Limb (tissue), 2 donors: Measurements from ENCODE around the gene NFYC.
A peak's percentile ranks its signal among the peaks of the same experiment; 100 is the strongest.

Source experiments
- DNase-seq, 2 donors: peaks; one replicate each; pipeline ENCODE4 v3.0.0-alpha.2; 2016; ENCODE audit errors: extremely low spot score in 2 of 2

Gene NFYC

DNA sequence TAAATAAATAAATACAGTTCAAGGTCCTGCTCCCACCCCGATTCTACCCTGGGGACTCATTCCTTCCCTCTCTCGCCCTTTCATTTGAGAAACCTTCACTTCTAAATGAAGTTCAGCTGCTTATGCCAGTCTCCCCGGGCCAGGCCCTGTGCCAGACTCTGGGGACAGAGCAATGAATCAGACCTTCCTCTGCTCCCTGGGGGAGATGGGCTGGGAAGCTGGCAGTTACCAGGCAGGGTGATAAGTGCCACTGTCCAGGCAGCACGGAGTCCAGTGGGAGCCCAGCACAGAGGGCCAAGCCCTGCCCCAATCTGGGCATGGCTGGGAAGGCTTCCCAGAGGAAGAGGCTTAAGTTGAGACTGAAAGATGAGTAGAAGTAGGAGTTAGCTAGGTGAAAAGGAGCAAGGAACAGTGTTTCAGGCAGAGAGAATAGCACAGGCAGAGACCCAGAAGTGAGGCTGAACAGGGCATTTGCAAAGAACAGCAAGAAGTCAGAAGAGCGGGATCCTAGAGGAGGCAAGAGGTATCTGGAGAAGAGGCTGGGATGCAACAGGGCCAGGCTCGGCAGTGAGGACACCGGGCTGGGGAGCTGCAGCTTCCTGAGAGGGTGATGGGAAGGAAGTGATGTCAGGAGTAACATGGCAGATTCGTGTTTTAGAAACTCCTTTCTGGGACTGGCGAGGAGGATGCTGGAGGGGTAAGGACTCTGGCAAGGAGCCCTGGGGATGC lies 105.6 kb downstream of the NFYC start:
- no peak for DNase-seq

DNA sequence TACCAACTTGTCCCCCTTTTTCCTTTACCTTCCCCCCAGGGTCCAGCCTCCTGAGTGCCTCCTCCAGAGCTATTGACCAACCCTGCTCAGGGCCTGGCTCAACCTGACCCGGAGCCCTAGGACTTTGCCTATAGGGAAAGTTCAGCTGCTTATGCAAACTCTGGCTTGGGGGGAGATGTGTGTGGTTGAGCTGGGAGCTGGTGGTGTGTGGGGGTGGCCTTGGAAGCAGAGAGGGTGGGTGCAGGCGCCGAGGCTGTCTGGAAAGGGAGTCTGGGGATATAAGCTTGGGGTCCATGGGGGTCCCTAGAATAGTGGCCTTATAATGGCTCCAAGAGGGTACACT lies 106.1 kb downstream of the NFYC start:
- DNase-seq, result no peak

- DNase-seq, result no peak
Observed at GRCh38 chr1:40798366-40799281, 107.1 kb downstream of the NFYC start.

GRCh38 chr1:40799351-40799867 lies 107.9 kb downstream of the NFYC start:
- DNase-seq, result peak in 1 of 2 donors; percentile 63

- DNase-seq, result no peak
Observed at GRCh38 chr1:40801742-40802077, 110.2 kb downstream of the NFYC start.

- peak; percentile 75 to 84 for DNase-seq
Observed at GRCh38 chr1:40802078-40802741, 110.7 kb downstream of the NFYC start.

- DNase-seq, result no peak
Observed at GRCh38 chr1:40802742-40803113, 111.2 kb downstream of the NFYC start.

DNA sequence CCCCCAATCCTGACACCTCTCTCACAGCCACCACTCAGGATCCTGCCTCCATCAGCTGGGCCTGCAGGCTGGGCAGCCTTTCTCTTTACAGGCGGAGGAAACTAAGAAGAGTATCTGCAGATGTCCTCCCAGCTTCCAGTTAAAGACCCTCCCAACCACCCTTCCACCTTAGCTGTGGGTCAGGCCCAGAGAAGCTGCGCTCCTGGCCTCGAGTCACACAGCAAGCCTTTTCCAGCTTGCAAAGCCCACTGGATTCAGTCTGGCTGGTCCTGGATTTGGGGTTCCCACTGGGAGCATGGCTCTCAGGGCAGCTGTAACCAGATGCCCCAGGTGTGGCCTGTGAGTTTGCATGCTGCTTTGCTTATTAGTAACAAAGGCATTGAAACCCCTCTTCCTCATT lies 111.9 kb downstream of the NFYC start:
- no peak for DNase-seq

DNA sequence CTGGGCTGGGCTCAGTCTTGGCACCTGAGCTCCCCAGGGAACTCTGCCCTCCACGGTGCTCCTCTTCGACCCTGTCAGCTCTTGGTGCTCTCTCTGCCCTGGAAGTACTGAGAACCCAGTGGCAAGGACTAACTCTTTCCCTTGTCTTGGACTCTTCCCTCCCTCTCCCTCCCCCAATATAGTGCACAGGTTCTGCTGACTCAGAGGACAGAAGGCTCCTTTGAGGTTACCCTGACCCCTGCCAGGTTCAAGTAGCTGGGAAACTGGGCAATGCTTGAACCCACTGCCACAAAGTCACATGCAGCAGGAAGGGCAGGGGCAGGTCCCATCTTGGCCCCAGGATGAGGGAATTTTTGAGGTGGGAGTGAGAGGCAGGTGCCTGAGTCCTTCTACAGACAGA lies 112.4 kb downstream of the NFYC start:
- no peak for DNase-seq

- no peak for DNase-seq
Observed at GRCh38 chr1:40806240-40806639, 114.7 kb downstream of the NFYC start.

DNA sequence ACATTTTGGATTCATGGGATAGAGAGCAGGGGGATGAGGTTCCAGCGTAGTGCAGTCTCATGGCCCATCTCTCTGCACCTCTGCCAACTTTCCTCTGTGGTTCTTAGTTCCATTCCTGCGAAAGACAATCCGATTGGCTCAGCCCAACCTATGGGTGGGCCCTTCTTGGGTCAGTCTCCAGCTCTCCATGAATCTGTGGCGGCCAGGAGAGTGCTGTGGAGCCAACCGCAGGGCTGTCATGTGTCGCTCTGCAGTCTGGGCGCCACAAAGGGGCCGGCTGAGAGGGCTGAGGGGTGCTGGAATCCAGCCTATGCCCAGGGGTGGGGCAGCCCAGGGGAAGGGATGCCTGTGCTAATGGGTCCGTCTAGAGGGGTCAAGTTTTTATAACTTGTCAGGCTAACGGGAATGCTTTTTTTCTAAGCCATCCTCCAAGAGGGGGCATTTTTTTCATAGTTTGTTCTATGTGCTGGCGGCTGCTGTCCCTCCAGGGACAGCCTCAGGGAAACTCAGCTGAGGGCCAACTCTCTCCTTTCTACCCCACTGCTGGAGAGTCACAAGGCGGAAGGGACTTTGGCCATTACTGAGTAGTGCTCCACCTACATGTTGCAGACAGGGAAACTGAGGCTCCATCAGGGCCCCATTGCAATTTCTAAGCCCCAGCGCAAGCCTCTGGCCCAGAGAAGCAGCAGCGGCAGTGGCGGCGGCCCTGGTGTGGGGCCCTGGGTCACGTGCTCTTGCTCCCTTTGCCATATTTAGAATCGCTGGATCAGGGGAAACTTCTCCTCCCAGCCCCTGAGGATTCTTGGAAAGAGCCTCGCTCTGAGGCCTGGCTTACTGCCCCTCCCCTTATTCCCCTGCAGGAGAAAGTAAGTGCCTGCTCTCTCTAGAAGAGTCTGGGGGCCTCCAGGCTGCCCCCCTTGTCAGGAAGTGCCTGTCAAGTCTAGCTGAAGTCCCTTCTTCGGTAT lies 115.5 kb downstream of the NFYC start:
- DNase-seq, result peak in 1 of 2 donors; percentile 57

- no peak for DNase-seq
Observed at GRCh38 chr1:40808002-40808401, 116.5 kb downstream of the NFYC start.

DNA sequence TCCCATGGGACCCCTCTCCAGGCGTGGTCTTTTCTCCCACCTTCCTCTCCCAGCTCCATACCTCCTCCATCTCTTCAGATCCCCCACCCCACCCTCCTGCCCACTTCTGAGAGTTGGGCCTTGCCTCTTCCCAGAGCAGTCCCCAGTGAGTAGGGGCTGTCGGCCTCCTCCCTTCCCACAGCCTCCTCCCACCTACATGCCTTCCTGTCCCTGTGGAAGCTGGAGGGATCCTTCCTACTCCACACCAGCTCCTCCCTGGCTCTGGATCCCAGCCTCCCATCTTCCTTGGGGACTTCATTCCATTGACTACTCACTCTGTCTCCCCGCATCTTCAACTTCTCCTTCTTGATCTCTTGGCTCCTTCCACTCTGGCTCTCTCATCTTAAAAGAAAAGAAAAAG lies 116.9 kb downstream of the NFYC start:
- DNase-seq, result no peak

- no peak for DNase-seq
Observed at GRCh38 chr1:40808909-40809308, 117.4 kb downstream of the NFYC start.

DNA sequence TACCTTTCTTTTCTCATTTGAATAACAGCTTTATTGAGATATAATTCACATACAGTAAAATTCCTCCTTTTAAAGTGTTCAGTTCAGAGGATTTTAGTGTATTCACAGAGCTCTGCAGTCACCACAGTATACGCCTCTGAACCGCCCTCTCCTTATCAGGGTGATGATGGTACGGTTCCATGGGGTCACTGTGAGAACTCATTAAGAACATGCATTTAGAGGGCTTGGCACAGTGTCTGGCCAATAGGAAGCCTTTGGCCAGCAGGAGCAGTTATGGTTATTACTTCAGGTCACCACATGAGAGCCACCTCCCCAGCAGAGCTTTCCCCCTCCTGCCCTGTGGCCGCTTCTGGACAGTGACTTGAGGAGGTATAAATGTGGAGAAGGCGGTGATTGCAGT lies 119.4 kb downstream of the NFYC start:
- DNase-seq, result no peak

DNA sequence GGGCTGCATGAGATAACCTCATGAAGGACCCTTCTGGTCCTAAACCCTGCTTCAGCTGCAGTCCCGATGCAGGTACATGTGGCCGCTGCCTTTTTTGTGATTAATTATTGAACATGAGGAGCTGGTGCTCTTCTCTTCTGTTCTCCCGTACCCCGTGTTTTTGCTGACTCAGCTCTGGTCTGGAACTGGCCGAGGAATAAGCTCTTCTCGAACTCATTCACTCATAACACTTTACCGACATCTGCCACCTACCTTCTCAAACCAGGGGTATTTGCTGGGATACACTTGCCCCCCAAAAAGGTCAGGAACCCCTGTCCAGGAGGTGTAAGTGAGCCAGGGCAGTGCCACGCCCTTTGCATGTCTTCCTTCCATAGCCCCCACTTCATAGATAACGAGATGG lies 123.9 kb downstream of the NFYC start:
- no peak for DNase-seq

GRCh38 chr1:40817791-40818263 lies 126.3 kb downstream of the NFYC start:
- no peak for DNase-seq

GRCh38 chr1:40818264-40818961 lies 126.9 kb downstream of the NFYC start:
- peak; percentile 24 to 71 for DNase-seq

- DNase-seq, result no peak
Observed at GRCh38 chr1:40819101-40819500, 127.6 kb downstream of the NFYC start.

DNA sequence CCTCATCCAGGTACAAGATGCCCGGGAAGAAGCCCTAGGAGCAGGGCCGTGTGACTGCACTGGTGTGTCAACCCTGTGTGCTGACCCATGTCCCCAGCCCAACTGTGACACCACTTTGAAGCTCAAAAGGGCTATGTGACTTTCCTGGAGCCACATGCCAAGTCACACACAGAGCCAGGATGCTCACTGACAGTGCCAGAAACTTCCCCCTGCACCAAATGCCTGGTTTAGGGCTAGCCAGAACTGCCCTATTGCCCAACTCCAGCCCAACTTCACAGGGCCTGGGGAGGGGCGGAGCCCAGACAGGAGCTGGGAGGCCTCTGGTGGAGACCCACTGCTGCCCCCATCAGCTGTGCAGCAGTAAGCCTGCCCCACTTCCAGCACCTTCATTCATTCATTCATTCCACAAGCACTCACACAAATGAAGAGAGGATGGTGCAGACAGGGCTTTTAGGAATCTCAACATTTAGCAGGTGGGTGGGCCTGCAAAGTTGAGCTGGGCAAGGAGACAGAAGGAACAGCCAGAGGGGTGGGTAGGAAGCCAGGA lies 128.8 kb downstream of the NFYC start:
- no peak for DNase-seq
